22Rv1 (cell line): ENCODE data around the gene GAREM1.

Source experiments
- CTCF ChIP-seq: fragments of 450-650 bp; IDR thresholded peaks from 2 replicates; pipeline ENCODE4 v1.5.1; 2017; ENCODE audit warnings: mild to moderate bottlenecking
- ZFX ChIP-seq: fragments of 450-650 bp; IDR thresholded peaks from 2 replicates; pipeline ENCODE4 v1.6.1; 2017; ENCODE audit warnings: antibody characterized with exemption, borderline replicate concordance

GRCh38 chr18:32437100-32437834, 33.4 kb downstream of the GAREM1 start:
- TF ChIP-seq CTCF (no peak), ZFX (no peak)
